Brain microvascular endothelial cell (primary cell): Measurements from ENCODE around the gene LRP8.

ENCODE experiments used
- DNase-seq: peaks from one replicate; pipeline ENCODE4 v3.0.0-alpha.2; 2020
- H3K27ac ChIP-seq: fragments of 250-450 bp; sonication (Bioruptor Pico); 2 replicates; pipeline ENCODE4 v1.5.1; 2020; ENCODE audit warnings: mild to moderate bottlenecking, moderate library complexity
- H3K27me3 ChIP-seq: fragments of 250-450 bp; sonication (Bioruptor Pico); replicated peaks from 2 replicates; pipeline ENCODE4 v1.5.1; 2020; ENCODE audit warnings: mild to moderate bottlenecking
- H3K36me3 ChIP-seq: fragments of 250-450 bp; sonication (Bioruptor Pico); replicated peaks from 2 replicates; pipeline ENCODE4 v1.5.1; 2020; ENCODE audit warnings: mild to moderate bottlenecking
- H3K4me3 ChIP-seq: 2 replicates; pipeline ENCODE4 v1.5.1; 2011; ENCODE audit warnings: low read depth, mild to moderate bottlenecking, control low read depth, low read length, moderate library complexity
- CTCF ChIP-seq: IDR thresholded peaks from 2 replicates; pipeline ENCODE4 v1.5.1; 2011; ENCODE audit warnings: low read depth, mild to moderate bottlenecking, moderate library complexity, low read length, control low read depth, inconsistent platforms; ENCODE audit errors: missing control alignments
- in situ Hi-C: cut with HindIII; loops from 2 replicates; pipeline ENCODE4 v1.10.0; 2017; ENCODE audit warnings: low sequenced_read_pairs, low pct_ligation_motif_present

Gene LRP8

GRCh38 chr1:53276153-53276901 lies 51.5 kb downstream of the LRP8 start:
- Histone ChIP-seq H3K4me3 (no peak overlapping the region), H3K27me3 (no peaks in the 10 kb centered on the region), H3K27ac (no peak overlapping the region), H3K36me3 (no peaks in the 10 kb centered on the region)
- TF ChIP-seq CTCF, result no peak
- in situ Hi-C loops, result no loop called here
- DNase-seq, result no peak

DNA sequence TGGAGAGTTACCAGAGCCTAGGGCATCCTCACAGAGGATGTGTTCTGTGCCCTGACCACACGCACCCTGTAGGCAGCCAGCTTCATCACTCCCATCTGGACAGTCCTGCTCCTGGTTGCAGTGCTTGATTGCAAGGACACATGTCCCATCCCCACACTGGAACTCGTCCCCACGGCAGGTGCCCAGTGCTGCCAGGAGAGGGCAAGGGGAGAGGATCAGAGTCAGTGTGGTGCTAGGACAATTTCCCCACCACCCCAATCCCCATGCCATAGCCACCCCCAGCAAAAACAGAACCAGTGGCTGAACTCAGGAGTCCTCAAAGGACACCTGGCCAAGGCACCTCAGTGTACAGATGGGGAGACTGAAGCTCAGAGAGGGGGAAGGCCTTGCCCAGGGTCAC lies 52.3 kb downstream of the LRP8 start:
- H3K4me3 ChIP-seq, result no peak overlapping the region
- in situ Hi-C loops, result no loop called here
- DNase-seq, result no peak
- no peaks in the 10 kb centered on the region for H3K36me3 ChIP-seq
- no peak overlapping the region for H3K27ac ChIP-seq
- no peak for TF ChIP-seq CTCF
- no peaks in the 10 kb centered on the region for H3K27me3 ChIP-seq

DNA sequence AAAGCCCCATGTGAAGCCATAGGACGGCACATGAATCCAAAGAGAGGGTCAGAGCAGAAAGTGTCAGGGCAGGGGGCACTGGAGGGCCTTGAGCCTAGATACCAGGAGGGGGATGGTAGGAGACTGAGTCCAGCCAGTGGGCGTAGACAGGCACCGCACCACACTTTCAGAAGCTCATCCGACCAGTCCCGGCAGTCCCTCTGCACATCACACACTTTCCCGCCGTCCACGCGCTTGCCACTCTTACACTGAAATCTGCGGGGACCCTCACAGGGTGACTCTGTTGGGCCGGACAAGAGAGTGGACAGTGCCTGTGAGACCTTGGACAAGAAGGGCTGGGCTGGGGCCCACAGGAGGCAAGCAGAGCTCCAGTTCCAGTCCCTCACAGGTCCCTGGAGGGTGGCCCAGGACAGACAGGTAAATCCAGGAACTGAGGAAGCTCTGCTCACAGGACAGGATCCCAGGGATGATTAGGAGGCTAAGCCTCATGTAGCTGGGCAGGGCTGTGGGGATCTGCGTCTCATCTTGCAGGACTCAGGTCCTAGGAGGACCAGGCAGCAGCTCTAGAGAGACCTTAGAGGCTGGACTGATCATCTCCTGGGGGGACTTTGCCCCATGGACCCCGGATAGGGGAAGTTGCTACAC lies 53.2 kb downstream of the LRP8 start:
- in situ Hi-C loops, result no loop called here
- Histone ChIP-seq H3K27ac (no peak overlapping the region), H3K36me3 (no peaks in the 10 kb centered on the region), H3K27me3 (no peaks in the 10 kb centered on the region), H3K4me3 (no peak overlapping the region)
- no peak for DNase-seq
- no peak for TF ChIP-seq CTCF

DNA sequence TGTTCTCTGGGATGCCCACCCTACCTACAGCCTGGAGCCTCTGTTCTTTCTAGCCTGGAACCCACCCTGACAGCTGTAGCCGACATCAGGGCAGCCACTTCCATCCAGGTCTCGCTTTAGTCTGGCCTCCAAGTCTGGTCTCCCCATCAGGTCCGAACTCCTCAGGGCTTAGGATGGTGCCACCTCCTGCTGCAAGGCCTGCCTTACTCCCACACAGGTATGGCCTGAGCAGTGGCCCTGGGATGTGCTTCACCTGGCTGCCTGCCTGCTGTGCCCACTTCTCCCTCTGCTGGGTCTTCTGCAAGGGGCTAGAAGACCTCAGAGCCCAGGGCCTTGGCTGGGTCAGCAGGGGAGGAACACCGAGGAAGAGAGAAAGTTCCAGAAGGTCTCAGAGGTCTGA lies 53.8 kb downstream of the LRP8 start:
- H3K27ac ChIP-seq, result no peak overlapping the region
- no peaks in the 10 kb centered on the region for H3K27me3 ChIP-seq
- in situ Hi-C loops, result no loop called here
- no peak for TF ChIP-seq CTCF
- no peak overlapping the region for H3K4me3 ChIP-seq
- no peak for DNase-seq
- no peaks in the 10 kb centered on the region for H3K36me3 ChIP-seq

DNA sequence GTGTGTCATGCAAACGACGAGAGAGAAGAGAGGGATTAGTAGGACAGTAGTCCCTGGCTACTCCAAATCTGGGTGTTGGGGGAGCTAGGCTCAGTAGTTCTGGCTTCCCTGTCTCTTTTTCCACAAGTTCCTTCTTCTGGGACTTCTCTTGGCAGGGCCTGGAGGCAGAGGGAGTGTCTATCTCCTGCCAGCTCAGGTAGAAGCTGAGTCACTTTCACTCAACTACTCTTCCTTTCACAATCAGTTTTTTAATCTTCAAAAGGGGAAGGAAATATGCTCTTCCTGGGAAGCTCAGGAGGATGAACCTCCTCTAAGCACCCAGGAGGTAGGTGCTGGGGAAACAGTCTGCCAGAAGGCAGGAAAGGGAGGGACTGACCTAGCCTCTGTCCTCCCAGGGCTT lies 54.3 kb downstream of the LRP8 start:
- H3K27ac ChIP-seq, result no peak overlapping the region
- H3K4me3 ChIP-seq, result no peak overlapping the region
- in situ Hi-C loops, result no loop called here
- H3K36me3 ChIP-seq, result no peaks in the 10 kb centered on the region
- DNase-seq, result no peak
- TF ChIP-seq CTCF, result no peak
- H3K27me3 ChIP-seq, result no peaks in the 10 kb centered on the region
